ENCODE data around the gene SARNP.

GRCh38 chr12:55838361-55838760 is 20.8 kb upstream of the SARNP start:
- TF ChIP-seq CTCF (IDR thresholded peaks at IDR 0.05; ENCODE audit: borderline replicate concordance, extremely low read depth, low read length, poor library complexity, severe bottlenecking) (no peak), EZH2 (IDR thresholded peaks at IDR 0.05; ENCODE audit: borderline replicate concordance, low read depth, low read length, severe bottlenecking) (no peak)

All from DND-41 (cell line).